ENCODE data around the gene PPP4R4.

DNA sequence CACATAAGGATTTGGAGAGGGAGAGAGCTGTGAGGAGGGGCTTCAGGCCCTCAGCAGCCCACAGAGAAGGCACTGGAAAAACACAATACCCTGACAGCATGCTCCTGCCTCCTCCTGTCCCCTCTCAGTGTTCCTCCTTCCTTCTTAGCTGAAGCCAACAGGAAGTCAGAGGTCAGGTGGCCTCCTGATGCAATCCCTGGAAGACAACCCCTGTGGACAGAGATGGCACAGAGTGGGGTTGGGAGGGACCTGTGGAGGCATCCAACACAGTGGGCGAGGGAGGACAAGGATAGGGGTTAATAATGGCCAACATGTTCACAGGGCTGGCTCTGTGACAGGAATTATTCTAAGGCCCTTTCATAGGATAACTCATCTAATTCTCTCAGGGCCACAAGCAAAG is 29.4 kb upstream of the PPP4R4 start:
- TF ChIP-seq RFX5 (IDR thresholded peaks at IDR 0.05; ENCODE audit: low read depth, low read length) (no peak), POLR2A (IDR thresholded peaks at IDR 0.05; ENCODE audit: low read depth, low read length) (no peak), SMC3 (IDR thresholded peaks at IDR 0.05; ENCODE audit: low read depth, low read length) (no peak)
- TF ChIP-seq, protein P1, sequence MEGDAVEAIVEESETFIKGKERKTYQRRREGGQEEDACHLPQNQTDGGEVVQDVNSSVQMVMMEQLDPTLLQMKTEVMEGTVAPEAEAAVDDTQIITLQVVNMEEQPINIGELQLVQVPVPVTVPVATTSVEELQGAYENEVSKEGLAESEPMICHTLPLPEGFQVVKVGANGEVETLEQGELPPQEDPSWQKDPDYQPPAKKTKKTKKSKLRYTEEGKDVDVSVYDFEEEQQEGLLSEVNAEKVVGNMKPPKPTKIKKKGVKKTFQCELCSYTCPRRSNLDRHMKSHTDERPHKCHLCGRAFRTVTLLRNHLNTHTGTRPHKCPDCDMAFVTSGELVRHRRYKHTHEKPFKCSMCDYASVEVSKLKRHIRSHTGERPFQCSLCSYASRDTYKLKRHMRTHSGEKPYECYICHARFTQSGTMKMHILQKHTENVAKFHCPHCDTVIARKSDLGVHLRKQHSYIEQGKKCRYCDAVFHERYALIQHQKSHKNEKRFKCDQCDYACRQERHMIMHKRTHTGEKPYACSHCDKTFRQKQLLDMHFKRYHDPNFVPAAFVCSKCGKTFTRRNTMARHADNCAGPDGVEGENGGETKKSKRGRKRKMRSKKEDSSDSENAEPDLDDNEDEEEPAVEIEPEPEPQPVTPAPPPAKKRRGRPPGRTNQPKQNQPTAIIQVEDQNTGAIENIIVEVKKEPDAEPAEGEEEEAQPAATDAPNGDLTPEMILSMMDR (conservative IDR thresholded peaks at IDR 0.05; ENCODE audit: low read depth, low read length): no peak

Measured in IMR-90 (cell line).